GM18499 (cell line): Measurements from ENCODE around the gene SAP30L.

Experiments
- ATAC-seq: cut with Tn5 transposase; IDR thresholded peaks from one replicate; pipeline ENCODE4 v1.9.1; 2021; ENCODE audit warnings: moderate number of reproducible peaks; ENCODE audit not compliant: insufficient read depth, unreplicated experiment

The SAP30L gene, protein sequence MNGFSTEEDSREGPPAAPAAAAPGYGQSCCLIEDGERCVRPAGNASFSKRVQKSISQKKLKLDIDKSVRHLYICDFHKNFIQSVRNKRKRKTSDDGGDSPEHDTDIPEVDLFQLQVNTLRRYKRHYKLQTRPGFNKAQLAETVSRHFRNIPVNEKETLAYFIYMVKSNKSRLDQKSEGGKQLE

GRCh38 chr5:154445422-154446194, at the start of gene SAP30L:
Gene SAP30L, plus strand, starts transcription at chr5:154445997. Its CDS starts 608 bp downstream, at chr5:154446605.
- ATAC-seq = peak; percentile 85

DNA sequence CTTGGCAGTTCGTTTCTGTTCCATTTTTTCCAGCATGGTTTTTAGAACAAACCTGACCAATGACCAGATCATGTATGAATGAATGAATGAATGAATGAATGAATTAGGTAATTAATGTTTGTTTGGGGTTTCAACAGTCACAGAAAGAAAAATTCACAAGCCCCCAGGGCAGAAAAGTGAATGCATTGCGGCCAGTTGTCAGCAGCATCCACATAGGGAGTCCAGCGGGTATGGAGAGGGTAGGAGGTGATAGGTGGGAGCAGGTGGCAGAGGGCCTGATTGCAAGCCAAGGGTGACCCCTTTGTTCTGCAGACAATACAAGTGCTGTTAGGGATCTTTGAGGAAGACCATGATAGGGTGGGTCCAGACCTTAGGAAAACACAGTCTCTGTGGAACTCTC, 49.7 kb upstream of the SAP30L start:
- no peak for ATAC-seq

GRCh38 chr5:154397652-154398406, 48.0 kb upstream of the SAP30L start:
- no peak for ATAC-seq

DNA sequence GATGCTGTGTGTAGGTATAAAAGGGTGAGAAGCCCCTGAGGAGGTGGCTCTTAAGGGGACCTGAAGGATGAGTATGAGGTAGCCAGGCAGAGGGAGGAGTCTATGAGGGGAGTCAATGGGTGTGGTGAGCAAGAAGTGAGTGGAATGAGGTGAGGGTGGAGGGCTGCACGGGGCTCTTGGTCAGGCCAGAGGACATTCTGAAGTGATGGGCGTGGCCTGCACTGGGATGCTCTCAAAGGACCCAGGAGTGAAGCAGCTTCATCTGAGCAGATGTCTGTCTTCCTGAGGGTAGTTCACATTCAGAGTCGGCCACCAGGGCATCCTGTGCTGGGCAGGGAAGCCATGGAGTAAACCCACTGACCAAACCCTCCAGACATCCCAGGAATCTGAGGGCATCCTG, 45.1 kb upstream of the SAP30L start:
- no peak for ATAC-seq

DNA sequence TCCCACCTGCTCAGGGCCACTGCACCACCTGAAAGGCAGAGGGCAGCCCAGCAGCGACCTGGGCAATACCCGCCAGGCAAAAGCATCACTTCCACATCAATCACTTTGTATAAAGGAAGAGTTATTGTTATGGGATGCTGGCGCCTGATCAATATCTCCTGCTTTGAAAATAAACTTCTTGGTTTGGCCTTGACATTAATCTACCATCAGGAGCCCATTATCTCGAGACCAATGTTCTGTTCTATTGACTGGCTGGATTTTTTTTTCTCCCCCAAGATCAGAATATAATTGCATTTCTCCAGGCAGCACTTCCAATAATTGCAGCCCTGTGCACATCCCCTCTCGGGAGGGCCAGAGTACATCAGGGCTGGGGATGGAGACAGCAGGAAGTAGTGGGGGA, 44.4 kb upstream of the SAP30L start:
- no peak for ATAC-seq

DNA sequence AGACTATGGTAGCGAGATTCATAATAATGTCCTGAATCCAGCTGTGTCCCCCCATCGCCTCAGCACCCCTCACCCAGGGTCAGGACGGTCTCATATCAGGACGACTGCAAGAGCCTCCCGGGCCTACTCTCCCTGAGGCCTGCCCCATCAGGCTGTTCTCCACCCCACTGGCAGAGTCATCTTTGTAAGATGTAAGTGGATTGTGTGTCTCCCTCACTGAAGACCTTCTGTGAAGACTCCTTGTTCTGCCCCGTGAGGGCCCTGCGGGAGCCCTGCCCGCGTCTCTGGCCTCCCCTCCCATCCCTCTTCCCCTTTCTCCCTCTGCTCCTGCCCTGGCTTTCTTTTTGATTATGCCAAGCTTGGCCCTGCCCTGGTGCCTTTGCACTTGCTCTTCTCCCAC, 43.9 kb upstream of the SAP30L start:
- ATAC-seq = no peak

- ATAC-seq = no peak
Observed at GRCh38 chr5:154402611-154403010, 43.2 kb upstream of the SAP30L start.

GRCh38 chr5:154403234-154403633, 42.6 kb upstream of the SAP30L start:
- no peak for ATAC-seq

GRCh38 chr5:154403776-154404387, 41.9 kb upstream of the SAP30L start:
- no peak for ATAC-seq

GRCh38 chr5:154405078-154405792, 40.6 kb upstream of the SAP30L start:
- peak; percentile 69 for ATAC-seq

DNA sequence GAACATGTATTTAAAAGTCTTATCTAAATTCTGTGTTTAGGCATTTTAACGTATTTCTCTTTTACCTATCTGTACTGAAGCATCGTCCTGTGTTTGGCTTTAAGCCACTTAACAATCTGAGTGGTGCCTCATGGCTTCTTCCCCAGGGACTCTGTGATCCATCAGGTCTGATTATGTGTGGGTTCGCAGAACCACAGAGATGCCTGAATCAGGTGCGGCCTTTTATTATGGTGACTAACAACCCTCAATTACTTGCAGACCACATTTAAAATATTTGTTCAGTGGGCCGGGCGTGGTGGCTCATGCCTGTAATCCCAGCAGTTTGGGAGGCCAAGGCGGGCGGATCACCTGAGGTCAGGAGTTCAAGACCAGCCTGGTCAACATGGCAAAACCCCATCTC, 39.6 kb upstream of the SAP30L start:
- no peak for ATAC-seq

DNA sequence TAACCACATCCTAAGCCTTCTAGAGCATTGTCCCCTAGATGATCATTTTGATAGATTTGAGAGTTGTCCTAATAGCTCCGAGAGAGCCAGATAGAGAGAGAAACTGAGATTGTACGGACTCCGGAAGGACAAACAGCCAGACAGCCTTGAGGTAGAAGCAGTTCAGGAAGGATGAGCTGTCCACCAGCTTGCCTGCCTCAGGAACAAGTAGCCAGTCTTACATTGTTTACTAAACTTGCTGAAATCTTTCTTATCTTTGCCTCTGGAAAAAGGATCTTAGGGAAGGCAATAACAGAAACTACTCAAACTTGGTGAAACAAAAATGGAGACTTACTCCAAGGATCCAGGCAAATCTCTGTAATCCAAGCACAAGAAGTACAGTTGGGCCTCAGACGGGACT, 39.0 kb upstream of the SAP30L start:
- ATAC-seq = no peak

DNA sequence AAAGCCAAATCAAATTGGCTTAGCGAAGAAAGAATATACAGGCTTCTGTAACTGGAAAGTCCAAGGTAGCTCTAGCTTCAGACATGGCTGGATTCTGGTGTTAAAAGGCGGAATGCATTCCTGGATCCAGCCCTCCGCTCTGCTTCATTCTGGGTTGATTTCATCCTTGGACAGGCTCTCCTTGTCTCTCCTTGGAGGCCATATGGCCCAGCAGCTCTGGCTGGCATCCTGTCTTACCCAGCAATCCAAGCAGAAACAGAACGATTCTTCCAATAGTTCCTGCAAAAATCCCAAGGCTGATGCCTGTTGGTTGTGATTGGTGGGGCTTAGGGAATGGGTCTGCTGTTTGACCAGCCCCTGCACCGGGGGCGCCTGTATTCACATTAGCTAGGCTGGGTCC, 37.0 kb upstream of the SAP30L start:
- no peak for ATAC-seq

DNA sequence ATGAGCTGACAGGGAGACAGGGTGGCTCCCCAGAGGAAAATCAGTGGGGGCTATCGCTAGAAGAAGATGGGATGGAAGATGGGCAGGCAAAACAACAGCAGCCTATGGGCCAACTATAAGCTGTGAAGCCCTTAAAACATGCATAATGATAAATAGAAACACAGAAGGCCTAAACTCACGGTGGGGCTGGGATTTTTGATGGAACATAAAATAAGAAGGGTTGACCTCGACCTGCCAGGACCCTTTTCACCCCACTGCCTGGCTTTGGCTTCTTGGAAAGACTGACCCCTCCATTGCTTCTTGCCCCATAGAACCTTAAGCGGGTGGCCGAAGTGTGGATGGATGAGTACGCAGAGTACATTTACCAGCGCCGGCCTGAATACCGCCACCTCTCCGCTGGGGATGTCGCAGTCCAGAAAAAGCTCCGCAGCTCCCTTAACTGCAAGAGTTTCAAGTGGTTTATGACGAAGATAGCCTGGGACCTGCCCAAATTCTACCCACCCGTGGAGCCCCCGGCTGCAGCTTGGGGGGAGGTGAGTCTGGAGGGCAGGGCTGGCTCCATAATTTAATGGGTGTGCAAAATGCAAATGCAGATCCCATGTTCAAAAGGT, 36.5 kb upstream of the SAP30L start:
- no peak for ATAC-seq

DNA sequence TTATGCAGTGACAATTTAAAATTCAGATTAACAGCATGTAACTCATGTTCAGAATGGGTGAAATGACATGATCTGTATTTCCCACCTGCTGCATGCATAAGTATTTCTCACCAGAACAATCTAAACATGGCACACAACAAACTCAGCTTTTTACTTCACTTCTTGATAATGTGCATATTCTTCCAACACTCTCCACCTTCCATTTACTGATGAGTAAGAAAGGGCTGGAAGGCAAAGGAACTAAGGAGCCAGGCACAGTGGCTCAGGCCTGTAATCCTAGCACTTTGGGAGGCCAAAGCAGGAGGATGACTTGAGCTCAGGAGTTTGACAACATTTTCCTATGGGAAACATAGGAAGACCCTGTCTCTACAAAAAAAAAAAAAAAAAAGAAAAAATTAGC, 35.8 kb upstream of the SAP30L start:
- ATAC-seq = no peak

DNA sequence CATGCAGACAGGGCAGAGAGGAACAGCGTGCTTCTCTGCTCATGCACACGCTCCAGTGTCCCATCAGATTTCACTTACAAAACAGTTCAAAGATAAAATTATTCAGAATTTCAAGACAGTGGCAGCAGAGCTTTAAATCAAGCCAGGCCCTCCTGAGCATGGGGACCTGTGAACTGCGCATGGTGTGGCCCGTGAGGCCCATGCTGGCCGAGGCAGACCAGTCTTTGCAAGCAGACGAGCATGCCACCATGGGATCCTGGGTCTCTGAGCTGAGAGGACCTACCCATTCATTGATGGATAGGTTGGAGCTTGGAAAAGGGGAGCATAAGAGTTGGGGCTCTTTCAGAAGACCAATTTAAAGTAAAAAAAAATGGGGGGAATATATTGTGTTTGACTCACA, 35.0 kb upstream of the SAP30L start:
- no peak for ATAC-seq

GRCh38 chr5:154411338-154411737, 34.5 kb upstream of the SAP30L start:
- ATAC-seq = no peak

DNA sequence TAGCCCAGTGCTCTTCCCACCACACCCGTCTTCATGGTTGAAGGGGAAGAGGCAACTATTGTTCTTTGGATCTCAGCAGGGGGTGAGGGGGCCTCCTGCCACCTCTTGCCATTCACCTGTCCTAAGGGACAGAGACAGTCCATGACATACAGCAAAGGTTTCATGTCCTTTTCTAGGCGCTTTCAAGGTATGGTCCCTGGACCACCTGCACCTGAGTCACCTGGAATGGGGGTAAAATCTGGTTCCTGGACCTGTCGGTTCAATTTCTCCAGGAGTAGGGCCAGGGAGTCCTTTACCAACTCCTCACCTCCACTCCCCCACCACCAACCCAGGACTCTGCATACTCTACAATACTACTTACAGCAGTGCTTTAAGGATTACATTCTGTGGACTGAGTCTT, 33.5 kb upstream of the SAP30L start:
- no peak for ATAC-seq

GRCh38 chr5:154412925-154413324, 32.9 kb upstream of the SAP30L start:
- no peak for ATAC-seq

GRCh38 chr5:154415114-154415513, 30.7 kb upstream of the SAP30L start:
- ATAC-seq = no peak
